Measurements from ENCODE around the gene FASTKD1. TPM values are rescaled to one million over a fixed set of nuclear protein-coding genes. Genes with fewer than 3 reads are reported as not detected.

The FASTKD1 gene
- total RNA-seq, 4 donors from 2014 or later: 8.6 to 12.2 (median 10.6) TPM

GRCh38 chr2:169491378-169491777 lies 82.3 kb downstream of the FASTKD1 start:
- TF ChIP-seq POLR2AphosphoS5 (IDR thresholded peaks at IDR 0.05): no peak
- no peak for TF ChIP-seq EP300 (IDR thresholded peaks at IDR 0.05)
- TF ChIP-seq CTCF (IDR thresholded peaks at IDR 0.05): no peak
- TF ChIP-seq POLR2A (IDR thresholded peaks at IDR 0.05): no peak
- ATAC-seq: no peak
- no peaks in the 10 kb centered on the region for H3K9me3 ChIP-seq
- H3K27me3 ChIP-seq: no peaks in the 10 kb centered on the region
- peaks cover 0 to 78% of the 10 kb centered on the region in 2 donors for H3K36me3 ChIP-seq
- H3K4me1 ChIP-seq: no peaks in the 10 kb centered on the region
- no peak overlapping the region for H3K4me3 ChIP-seq
- no peak overlapping the region for H3K27ac ChIP-seq

- no peak for ATAC-seq
- Histone ChIP-seq H3K27ac (no peak overlapping the region), H3K9me3 (no peaks in the 10 kb centered on the region), H3K36me3 (peaks cover 0 to 80% of the 10 kb centered on the region in 2 donors), H3K4me3 (no peak overlapping the region), H3K27me3 (no peaks in the 10 kb centered on the region), H3K4me1 (no peaks in the 10 kb centered on the region)
- TF ChIP-seq EP300 (IDR thresholded peaks at IDR 0.05): no peak
- TF ChIP-seq CTCF (IDR thresholded peaks at IDR 0.05): no peak
Observed at GRCh38 chr2:169490834-169491233, 82.8 kb downstream of the FASTKD1 start.

- no peak for ATAC-seq
- Histone ChIP-seq H3K27ac (no peak overlapping the region), H3K9me3 (no peaks in the 10 kb centered on the region), H3K36me3 (peaks cover 0 to 84% of the 10 kb centered on the region in 2 donors), H3K4me1 (peaks cover 0 to under 1% (median 0%) of the 10 kb centered on the region in 3 donors), H3K27me3 (no peaks in the 10 kb centered on the region), H3K4me3 (no peak overlapping the region)
- no peak for TF ChIP-seq CTCF (IDR thresholded peaks at IDR 0.05)
- TF ChIP-seq POLR2AphosphoS5 (IDR thresholded peaks at IDR 0.05): no peak
- TF ChIP-seq POLR2A (IDR thresholded peaks at IDR 0.05): no peak
- no peak for TF ChIP-seq EP300 (IDR thresholded peaks at IDR 0.05)
Observed at GRCh38 chr2:169486487-169486886, 87.2 kb downstream of the FASTKD1 start.

- Histone ChIP-seq H3K4me3 (no peak overlapping the region), H3K36me3 (peaks cover 0 to 77% of the 10 kb centered on the region in 2 donors), H3K4me1 (peaks cover 0 to 4% (median 0%) of the 10 kb centered on the region in 3 donors), H3K9me3 (no peaks in the 10 kb centered on the region), H3K27me3 (no peaks in the 10 kb centered on the region), H3K27ac (no peak overlapping the region)
- TF ChIP-seq CTCF (IDR thresholded peaks at IDR 0.05): no peak
- TF ChIP-seq EP300 (IDR thresholded peaks at IDR 0.05): no peak
- TF ChIP-seq POLR2AphosphoS5 (IDR thresholded peaks at IDR 0.05): no peak
- 89 to 100% methylated on average over 1 of the region's 1 CpG for WGBS, 2 donors (ENCODE audit: low coverage in 1 of 2)
- ATAC-seq: no peak
Observed at GRCh38 chr2:169485650-169486138, 88.0 kb downstream of the FASTKD1 start.

GRCh38 chr2:169480079-169480465 lies 93.6 kb downstream of the FASTKD1 start:
- H3K4me1 ChIP-seq: peaks cover 0 to 21% (median 4%) of the 10 kb centered on the region in 3 donors
- no peaks in the 10 kb centered on the region for H3K27me3 ChIP-seq
- WGBS, 2 donors (ENCODE audit: low coverage in 1 of 2): 19 to 23% methylated on average over 9 of the region's 9 CpGs
- no peak for ATAC-seq
- H3K9me3 ChIP-seq: no peaks in the 10 kb centered on the region
- H3K36me3 ChIP-seq: peaks cover 0 to 30% of the 10 kb centered on the region in 2 donors
- H3K27ac ChIP-seq: peak overlapping the region in 3 of 4 donors; percentile 82 to 87 (median 85)
- H3K4me3 ChIP-seq: peak overlapping the region; percentile 66 to 75
- TF ChIP-seq POLR2AphosphoS5 (IDR thresholded peaks at IDR 0.05) (no peak), EP300 (IDR thresholded peaks at IDR 0.05) (no peak), POLR2A (IDR thresholded peaks at IDR 0.05) (no peak), CTCF (IDR thresholded peaks at IDR 0.05) (no peak)

Other genes with a start within 250 kb of the FASTKD1 start
- not detected for gene LRP2, start 211.3 kb downstream of the FASTKD1 start, total RNA-seq
- gene BBS5, start 94.4 kb downstream of the FASTKD1 start, total RNA-seq: 10 to 100 TPM in 1 of 4 donors, 1 to 10 TPM in 3; 6.9 to 16.2 (median 8.6) TPM
- gene KLHL41, start 64.2 kb downstream of the FASTKD1 start, total RNA-seq: 10 to 100 TPM in 2 of 4 donors, 1 to 10 TPM in 1, under 1 TPM in 1; 0.69 to 16.2 (median 7.8) TPM
- 10 to 100 TPM; 33.3 to 58.8 (median 37.6) TPM for gene PPIG, start 10.5 kb upstream of the FASTKD1 start, total RNA-seq
- gene CFAP210, start 120.5 kb upstream of the FASTKD1 start, total RNA-seq: not detected
- 10 to 100 TPM in 1 of 4 donors, 1 to 10 TPM in 3; 4.4 to 10.7 (median 6.7) TPM for gene PHOSPHO2, start 120.6 kb upstream of the FASTKD1 start, total RNA-seq
- gene KLHL23, start 160.0 kb upstream of the FASTKD1 start, total RNA-seq: 10 to 100 TPM; 24.1 to 67.2 (median 55.4) TPM
- 100 to 1,000 TPM in 1 of 4 donors, 10 to 100 TPM in 3; 60.6 to 102 (median 78.3) TPM for gene SSB, start 225.0 kb upstream of the FASTKD1 start, total RNA-seq